D721Med (cell line): ENCODE results near the gene DPF3.

Source experiments
- DNase-seq: peaks from one replicate; pipeline ENCODE4 v3.0.0; 2011; ENCODE audit warnings: low spot score; ENCODE audit not compliant: insufficient read length
- FAIRE-seq: peaks from 2 replicates; lab custom pipeline; 2011; peaks lifted over from hg19 to GRCh38; lab: Jason Lieb, UNC
- TF ChIP-seq, protein P1 (sequence below): IDR thresholded peaks from 2 replicates; pipeline ENCODE4 v1.5.1; 2012; ENCODE audit warnings: mild to moderate bottlenecking, control low read depth; ENCODE audit not compliant: insufficient read depth; ENCODE audit errors: missing control alignments

DPF3 gene

GRCh38 chr14:72786378-72787350, 107.2 kb downstream of the DPF3 start:
- TF ChIP-seq, protein P1, sequence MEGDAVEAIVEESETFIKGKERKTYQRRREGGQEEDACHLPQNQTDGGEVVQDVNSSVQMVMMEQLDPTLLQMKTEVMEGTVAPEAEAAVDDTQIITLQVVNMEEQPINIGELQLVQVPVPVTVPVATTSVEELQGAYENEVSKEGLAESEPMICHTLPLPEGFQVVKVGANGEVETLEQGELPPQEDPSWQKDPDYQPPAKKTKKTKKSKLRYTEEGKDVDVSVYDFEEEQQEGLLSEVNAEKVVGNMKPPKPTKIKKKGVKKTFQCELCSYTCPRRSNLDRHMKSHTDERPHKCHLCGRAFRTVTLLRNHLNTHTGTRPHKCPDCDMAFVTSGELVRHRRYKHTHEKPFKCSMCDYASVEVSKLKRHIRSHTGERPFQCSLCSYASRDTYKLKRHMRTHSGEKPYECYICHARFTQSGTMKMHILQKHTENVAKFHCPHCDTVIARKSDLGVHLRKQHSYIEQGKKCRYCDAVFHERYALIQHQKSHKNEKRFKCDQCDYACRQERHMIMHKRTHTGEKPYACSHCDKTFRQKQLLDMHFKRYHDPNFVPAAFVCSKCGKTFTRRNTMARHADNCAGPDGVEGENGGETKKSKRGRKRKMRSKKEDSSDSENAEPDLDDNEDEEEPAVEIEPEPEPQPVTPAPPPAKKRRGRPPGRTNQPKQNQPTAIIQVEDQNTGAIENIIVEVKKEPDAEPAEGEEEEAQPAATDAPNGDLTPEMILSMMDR: no peak
- no peak for DNase-seq
- no peak for FAIRE-seq

GRCh38 chr14:72783741-72784140, 110.2 kb downstream of the DPF3 start:
- no peak for DNase-seq
- FAIRE-seq: no peak
- TF ChIP-seq, protein P1: no peak

- FAIRE-seq: no peak
- TF ChIP-seq, protein P1: no peak
- no peak for DNase-seq
Measured at GRCh38 chr14:72782817-72783216, 111.1 kb downstream of the DPF3 start.

- TF ChIP-seq, protein P1: no peak
- DNase-seq: no peak
- FAIRE-seq: no peak
Measured at GRCh38 chr14:72781561-72782508, 112.1 kb downstream of the DPF3 start.

- no peak for FAIRE-seq
- no peak for DNase-seq
- TF ChIP-seq, protein P1: no peak
Measured at GRCh38 chr14:72780751-72781150, 113.2 kb downstream of the DPF3 start.

GRCh38 chr14:72779679-72780078, 114.2 kb downstream of the DPF3 start:
- DNase-seq: no peak
- TF ChIP-seq, protein P1: no peak
- FAIRE-seq: no peak
